A549 (cell line): Measurements from ENCODE around the gene PBXIP1. TPM values are rescaled to one million over a fixed set of nuclear protein-coding genes. Genes with fewer than 3 reads are reported as not detected.

Experiments
- ATAC-seq, 2 experiments: fragments of 200-7000 bp in 1 of 2; fragments of >200 bp in 1 of 2; cut with Nextera tagmentation in 1 of 2; cut with Tn5 transposase in 1 of 2; 3 replicates each; pipeline versions ENCODE4 v1.8.0 to v1.9.1; 2018 to 2020; ENCODE audit warnings: mild to moderate bottlenecking in 1 of 2, moderate library complexity in 1 of 2
- CTCF ChIA-PET: fragments of 300-600 bp; sonication (Branson Sonifier 250); formaldehyde crosslinking; extraction: SDS; loops from one replicate; lab custom pipeline; 2021; ENCODE audit warnings: antibody characterized with exemption, inconsistent platforms; lab: Yijun Ruan, JAX
- POLR2A ChIA-PET: fragments of 350-600 bp; formaldehyde crosslinking; extraction: SDS; loops from one replicate; lab custom pipeline; 2021; ENCODE audit warnings: antibody characterized with exemption, inconsistent platforms; lab: Yijun Ruan, JAX
- DNase-seq, 2 experiments: peaks; one replicate each; pipeline versions ENCODE4 v3.0.0 to v3.0.0-alpha.2; 2011 to 2016; ENCODE audit warnings: low read depth in 1 of 2, low spot score in 1 of 2
- FAIRE-seq: peaks from 2 replicates; lab custom pipeline; 2011; peaks lifted over from hg19 to GRCh38; lab: Jason Lieb, UNC
- H3K27ac ChIP-seq, 2 experiments: fragments of >200 bp; sonication (Bioruptor Twin); formaldehyde crosslinking; 3 replicates each; pipeline ENCODE4 v1.5.1; 2016 to 2017
- H3K4me1 ChIP-seq: fragments of >200 bp; sonication (Bioruptor Twin); formaldehyde crosslinking; 3 replicates; pipeline ENCODE4 v1.6.1; 2016
- H3K4me2 ChIP-seq: fragments of >200 bp; sonication (Bioruptor Twin); formaldehyde crosslinking; 3 replicates; pipeline ENCODE4 v1.6.1; 2016
- H3K4me3 ChIP-seq: fragments of >200 bp; sonication (Bioruptor Twin); formaldehyde crosslinking; 3 replicates; pipeline ENCODE4 v1.5.1; 2016
- H3K9me3 ChIP-seq: fragments of >200 bp; sonication (Bioruptor Twin); formaldehyde crosslinking; 3 replicates; pipeline ENCODE4 v1.6.1; 2016
- CBX2 ChIP-seq: fragments of 200-600 bp; sonication (generic); IDR thresholded peaks from 2 replicates; pipeline ENCODE4 v1.6.1; 2016; ENCODE audit warnings: low read depth, mild to moderate bottlenecking, borderline replicate concordance
- CBX8 ChIP-seq: fragments of 200-600 bp; sonication (generic); IDR thresholded peaks from 2 replicates; pipeline ENCODE4 v1.6.1; 2016
- FOXS1 ChIP-seq: fragments of 250-450 bp; sonication (Bioruptor Pico); IDR thresholded peaks from 2 replicates; pipeline ENCODE4 v1.5.0; 2020; ENCODE audit warnings: mild to moderate bottlenecking, moderate library complexity
- GATA3 ChIP-seq: IDR thresholded peaks from 2 replicates; pipeline ENCODE4 v1.6.1; 2012; ENCODE audit warnings: borderline replicate concordance
- HDAC2 ChIP-seq: fragments of 200-600 bp; sonication (generic); IDR thresholded peaks from 2 replicates; pipeline ENCODE4 v1.6.1; 2016
- HES2 ChIP-seq: fragments of >200 bp; sonication (Bioruptor Twin); formaldehyde crosslinking; IDR thresholded peaks from 2 replicates; pipeline ENCODE4 v1.6.1; 2016
- HOXA7 ChIP-seq: fragments of 250-450 bp; sonication (Bioruptor Pico); IDR thresholded peaks from 2 replicates; pipeline ENCODE4 v1.5.0; 2020; ENCODE audit warnings: mild to moderate bottlenecking, moderate library complexity
- JUN ChIP-seq, 2 experiments: fragments of >200 bp; sonication (Bioruptor Twin); formaldehyde crosslinking; IDR thresholded peaks; 2 replicates in 1 of 2; 3 replicates in 1 of 2; pipeline ENCODE4 v1.6.1; 2016 to 2017
- JUNB ChIP-seq: fragments of >200 bp; sonication (Bioruptor Twin); formaldehyde crosslinking; IDR thresholded peaks from 2 replicates; pipeline ENCODE4 v1.6.1; 2016
- MAZ ChIP-seq: fragments of 150-350 bp; IDR thresholded peaks from 2 replicates; pipeline ENCODE4 v1.6.1; 2014; ENCODE audit warnings: antibody characterized with exemption, low read depth, low read length, borderline replicate concordance
- NFE2L2 ChIP-seq: fragments of 150-350 bp; conservative IDR thresholded peaks from 2 replicates; pipeline ENCODE4 v1.6.1; 2014; ENCODE audit warnings: low read length
- NR3C1 ChIP-seq: fragments of >200 bp; sonication (Bioruptor Twin); formaldehyde crosslinking; IDR thresholded peaks from 3 replicates; pipeline ENCODE4 v1.6.1; 2017
- PBX3 ChIP-seq: IDR thresholded peaks from 2 replicates; pipeline ENCODE4 v1.6.1; 2012
- PHF8 ChIP-seq: fragments of 200-600 bp; sonication (generic); IDR thresholded peaks from 2 replicates; pipeline ENCODE4 v1.6.1; 2016; ENCODE audit warnings: low read depth, mild to moderate bottlenecking, antibody characterized with exemption, moderate library complexity, borderline replicate concordance
- POLR2AphosphoS2 ChIP-seq: conservative IDR thresholded peaks from 2 replicates; pipeline ENCODE4 v1.6.1; 2012; ENCODE audit warnings: low read length, improper control_type of control experiment, inconsistent platforms
- RAD21 ChIP-seq, 2 experiments: fragments of >200 bp in 1 of 2; sonication (Bioruptor Twin) in 1 of 2; formaldehyde crosslinking in 1 of 2; IDR thresholded peaks in 1 of 2; conservative IDR thresholded peaks in 1 of 2; 2 replicates in 1 of 2; 3 replicates in 1 of 2; pipeline ENCODE4 v1.6.1; 2012 to 2018; ENCODE audit warnings: inconsistent platforms in 1 of 2
- RARB ChIP-seq: fragments of 250-450 bp; sonication (Bioruptor Pico); IDR thresholded peaks from 2 replicates; pipeline ENCODE4 v1.8.0; 2021; ENCODE audit warnings: mild to moderate bottlenecking, moderate library complexity
- RNF2 ChIP-seq: fragments of 200-600 bp; sonication (generic); IDR thresholded peaks from 2 replicates; pipeline ENCODE4 v1.6.1; 2016; ENCODE audit warnings: low read depth, mild to moderate bottlenecking, antibody characterized with exemption, moderate library complexity, borderline replicate concordance
- SMC3 ChIP-seq: fragments of >200 bp; sonication (Bioruptor Twin); formaldehyde crosslinking; IDR thresholded peaks from 3 replicates; pipeline ENCODE4 v1.6.1; 2018; ENCODE audit warnings: inconsistent platforms
- WGBS: methylation state at CpG from one replicate; pipeline ENCODE4 v1.1.6; 2017; ENCODE audit errors: missing lambda C conversion rate; 5-methylcytosine and 5-hydroxymethylcytosine counted together
- polyA plus RNA-seq, 4 experiments: library from polyadenylated mRNA; depleted of rRNA in 3 of 4; stranded (reverse); fragments of >200 nt; fragmentation: RNase III in 1 of 4; extraction: RNeasy Plus Mini Kit Qiagen cat#74134 plus additional on column Dnase treatment in 1 of 4; gene quantifications; 2 replicates in 3 of 4; 3 replicates in 1 of 4; pipeline ENCODE4 v1.2.3, GENCODE V29; 2011 to 2017

The PBXIP1 gene
- polyA plus RNA-seq, 2 of the 4 experiments (the other 2 are of a cell fraction): 15.0 to 20.8 TPM

- H3K9me3 ChIP-seq: no peaks in the 10 kb centered on the region
- H3K4me1 ChIP-seq: peaks cover 39% of the 10 kb centered on the region
- ATAC-seq (no peak), FAIRE-seq (no peak), DNase-seq (no peak)
- ChIA-PET POLR2A (no interaction called here), CTCF (interaction anchor here (0.7 to 1.5 kb wide), 3 partner anchors 25 to 133 kb away, joined by 3 read pairs; no protein-coding TSS in a partner anchor)
- H3K4me3 ChIP-seq: no peak overlapping the region
- TF ChIP-seq GATA3: no peak
- no peak for TF ChIP-seq NFE2L2
- no peak for TF ChIP-seq HOXA7
- TF ChIP-seq CBX2: no peak
- TF ChIP-seq CBX8: no peak
- no peak for TF ChIP-seq RARB (CRISPR knock-in tag)
- no peak for TF ChIP-seq JUN (IDR thresholded peaks at IDR 0.05)
- TF ChIP-seq SMC3: no peak
- no peak for TF ChIP-seq HES2
- H3K27ac ChIP-seq: no peak overlapping the region
- H3K4me2 ChIP-seq: no peak overlapping the region
- WGBS: 92% methylated on average over 15 of the region's 16 CpGs
Measured at GRCh38 chr1:154958681-154959425, 3.0 kb upstream of the PBXIP1 start.

- ATAC-seq (no peak), DNase-seq (no peak), FAIRE-seq (no peak)
- Histone ChIP-seq H3K27ac (no peak overlapping the region), H3K9me3 (no peaks in the 10 kb centered on the region), H3K4me1 (peaks cover 34% of the 10 kb centered on the region), H3K4me3 (no peak overlapping the region), H3K4me2 (no peak overlapping the region)
- ChIA-PET CTCF (interaction anchor here (1.2 to 1.5 kb wide), 2 partner anchors 127 to 134 kb away, joined by 3 read pairs; no protein-coding TSS in a partner anchor), POLR2A (no interaction called here)
- TF ChIP-seq RARB (CRISPR knock-in tag) (no peak), RAD21 (conservative IDR thresholded peaks at IDR 0.05 in 1 of 2, IDR thresholded peaks at IDR 0.05 in 1 of 2) (no peak), JUNB (no peak), POLR2AphosphoS2 (no peak), CBX8 (no peak), PBX3 (no peak), MAZ (no peak), RNF2 (no peak)
- WGBS: 88% methylated on average over 2 of the region's 2 CpGs
Measured at GRCh38 chr1:154958036-154958435, 2.1 kb upstream of the PBXIP1 start.

- ChIA-PET POLR2A (interaction anchor here (2.3 to 2.4 kb wide), 2 partner anchors 14 to 17 kb away, joined by 10 to 26 read pairs; partner anchors contain the start of genes CKS1B and SHC1), CTCF (interaction anchor here (1.6 kb wide), 1 partner anchor 128 kb away, joined by 6 read pairs; no protein-coding TSS in a partner anchor)
- Histone ChIP-seq H3K9me3 (no peaks in the 10 kb centered on the region), H3K27ac (0 out of 6 replicates have a peak overlapping the region, but pooled peaks of 1 of the 2 experiments have one; percentile 11), H3K4me1 (peaks cover 27% of the 10 kb centered on the region), H3K4me3 (no peak overlapping the region), H3K4me2 (peak overlapping the region; percentile 93)
- DNase-seq: no peak
- ATAC-seq: no peak
- FAIRE-seq: no peak
- no peak for TF ChIP-seq FOXS1 (CRISPR knock-in tag)
- TF ChIP-seq HDAC2: no peak
- no peak for TF ChIP-seq PHF8
- TF ChIP-seq JUNB: no peak
- TF ChIP-seq NR3C1: no peak
- WGBS: 65% methylated on average over 9 of the region's 9 CpGs
Measured at GRCh38 chr1:154957091-154957657, 1.3 kb upstream of the PBXIP1 start.
